HG02678 (cell line): ENCODE measurements around the gene TASOR2.

Experiments used
- ATAC-seq: cut with Tn5 transposase; IDR thresholded peaks from one replicate; pipeline ENCODE4 v1.9.1; 2021; ENCODE audit warnings: mild to moderate bottlenecking, moderate library complexity; ENCODE audit not compliant: unreplicated experiment

Gene TASOR2

GRCh38 chr10:5656737-5657579 lies 27.7 kb upstream of the TASOR2 start:
- no peak for ATAC-seq

- no peak for ATAC-seq
Measured at GRCh38 chr10:5658871-5659618, 25.6 kb upstream of the TASOR2 start.

GRCh38 chr10:5659702-5660528 lies 24.7 kb upstream of the TASOR2 start:
- ATAC-seq: no peak

GRCh38 chr10:5661043-5661442 lies 23.6 kb upstream of the TASOR2 start:
- no peak for ATAC-seq

- no peak for ATAC-seq
Measured at GRCh38 chr10:5662708-5663579, 21.7 kb upstream of the TASOR2 start.

GRCh38 chr10:5663692-5664427 lies 20.8 kb upstream of the TASOR2 start:
- ATAC-seq: no peak

GRCh38 chr10:5665373-5666007 lies 19.1 kb upstream of the TASOR2 start:
- no peak for ATAC-seq

GRCh38 chr10:5666008-5666840 lies 18.4 kb upstream of the TASOR2 start, which contains the start of gene ASB13:
Gene ASB13, minus strand, starts transcription at chr10:5666595. Its CDS starts 44 bp downstream, at chr10:5666551.
- peak; percentile 75 for ATAC-seq

GRCh38 chr10:5666841-5667630 lies 17.6 kb upstream of the TASOR2 start:
- no peak for ATAC-seq

GRCh38 chr10:5668429-5668828 lies 16.2 kb upstream of the TASOR2 start:
- ATAC-seq: no peak

GRCh38 chr10:5669604-5670003 lies 15.0 kb upstream of the TASOR2 start:
- ATAC-seq: no peak

- ATAC-seq: no peak
Measured at GRCh38 chr10:5670662-5671375, 13.8 kb upstream of the TASOR2 start.

- ATAC-seq: no peak
Measured at GRCh38 chr10:5678397-5679036, 6.1 kb upstream of the TASOR2 start.

- no peak for ATAC-seq
Measured at GRCh38 chr10:5679037-5679435, 5.6 kb upstream of the TASOR2 start.

GRCh38 chr10:5679606-5680005 lies 5.0 kb upstream of the TASOR2 start:
- ATAC-seq: no peak

- no peak for ATAC-seq
Measured at GRCh38 chr10:5681930-5682329, 2.7 kb upstream of the TASOR2 start.
